Tibial nerve (tissue), 4 donors: Measurements from ENCODE around the gene PAK1IP1. TPM values are rescaled to one million over a fixed set of nuclear protein-coding genes. Genes with fewer than 3 reads are reported as not detected.
A peak's percentile ranks its signal among the peaks of the same experiment; 100 is the strongest.

ENCODE experiments used
- DNase-seq, 2 donors: peaks; one replicate each; pipeline ENCODE4 v3.0.0-alpha.2; 2019; ENCODE audit warnings: low spot score in 2 of 2
- H3K27ac ChIP-seq, 4 donors: fragments of 200-600 bp; sonication (generic) in 3 of 4; one replicate each; pipeline ENCODE4 v1.5.1; 2017 to 2019; ENCODE audit warnings: mild to moderate bottlenecking in 1 of 4
- H3K27me3 ChIP-seq, 2 donors: fragments of 200-600 bp; sonication (generic) in 1 of 2; one replicate each; pipeline versions ENCODE4 v1.5.1 to v1.6.0; 2017 to 2019
- H3K36me3 ChIP-seq, 3 donors: fragments of 200-600 bp; sonication (generic); one replicate each; pipeline ENCODE4 v1.5.1; 2018 to 2019
- H3K4me1 ChIP-seq, 4 donors: fragments of 200-600 bp; sonication (generic) in 3 of 4; one replicate each; pipeline ENCODE4 v1.5.1; 2017 to 2019
- H3K4me3 ChIP-seq, 4 donors: fragments of 200-600 bp; sonication (generic) in 3 of 4; one replicate each; pipeline ENCODE4 v1.5.1; 2017 to 2019; ENCODE audit warnings: mild to moderate bottlenecking in 1 of 4, moderate library complexity in 1 of 4
- H3K9me3 ChIP-seq, 4 donors: fragments of 200-600 bp; sonication (generic) in 3 of 4; one replicate each; pipeline ENCODE4 v1.5.1; 2017 to 2019
- CTCF ChIP-seq, 5 experiments: fragments of 200-600 bp in 3 of 5; fragments of 450-650 bp in 2 of 5; sonication (generic) in 3 of 5; IDR thresholded peaks; one replicate each; pipeline ENCODE4 v1.5.1; 2016 to 2019; ENCODE audit warnings: antibody characterized with exemption in 5 of 5, mild to moderate bottlenecking in 3 of 5, moderate library complexity in 2 of 5
- EP300 ChIP-seq, 2 donors: sonication (generic); formaldehyde crosslinking; IDR thresholded peaks; one replicate each; pipeline ENCODE4 v1.6.1; 2017; ENCODE audit warnings: antibody characterized with exemption in 2 of 2, mild to moderate bottlenecking in 1 of 2
- POLR2A ChIP-seq, 2 donors: fragments of 450-650 bp; IDR thresholded peaks; one replicate each; pipeline ENCODE4 v1.6.1; 2017; ENCODE audit warnings: antibody characterized with exemption in 2 of 2, mild to moderate bottlenecking in 2 of 2, moderate library complexity in 2 of 2
- WGBS, 2 donors: methylation state at CpG; one replicate each; pipeline ENCODE4 v1.1.5; 2018; 5-methylcytosine and 5-hydroxymethylcytosine counted together
- total RNA-seq, 4 donors: library from RNA; depleted of rRNA; stranded (reverse); fragments of >200 nt; gene quantifications; one replicate each; pipeline ENCODE4 v1.1.0, GENCODE V29; 2016

The PAK1IP1 gene
- total RNA-seq, 4 donors from 2014 or later: 6.5 to 21.0 (median 10.3) TPM

GRCh38 chr6:10742251-10742650 is 47.5 kb downstream of the PAK1IP1 start:
- H3K27me3 ChIP-seq: no peaks in the 10 kb centered on the region
- H3K4me1 ChIP-seq: peaks cover 0 to 7% (median 3%) of the 10 kb centered on the region in 4 donors
- no peak overlapping the region for H3K4me3 ChIP-seq
- TF ChIP-seq EP300 (IDR thresholded peaks at IDR 0.05) (no peak), POLR2A (IDR thresholded peaks at IDR 0.05) (no peak), CTCF (IDR thresholded peaks at IDR 0.05) (no peak)
- no peaks in the 10 kb centered on the region for H3K9me3 ChIP-seq
- WGBS, 2 donors: 87 to 89% methylated on average over 12 of the region's 12 CpGs
- H3K36me3 ChIP-seq: peaks cover 0 to 34% (median 0%) of the 10 kb centered on the region in 3 donors
- DNase-seq: no peak
- no peak overlapping the region for H3K27ac ChIP-seq

GRCh38 chr6:10743515-10743914 is 48.7 kb downstream of the PAK1IP1 start:
- H3K4me3 ChIP-seq: no peak overlapping the region
- H3K4me1 ChIP-seq: peaks cover under 1 to 12% (median 8%) of the 10 kb centered on the region in 4 donors
- no peaks in the 10 kb centered on the region for H3K9me3 ChIP-seq
- no peak for DNase-seq
- no peaks in the 10 kb centered on the region for H3K27me3 ChIP-seq
- TF ChIP-seq CTCF (IDR thresholded peaks at IDR 0.05): no peak
- no peak for TF ChIP-seq EP300 (IDR thresholded peaks at IDR 0.05)
- TF ChIP-seq POLR2A (IDR thresholded peaks at IDR 0.05): no peak
- no peak overlapping the region for H3K27ac ChIP-seq
- 85 to 88% methylated on average over 6 of the region's 6 CpGs for WGBS, 2 donors
- H3K36me3 ChIP-seq: peaks cover 0 to 34% (median 0%) of the 10 kb centered on the region in 3 donors

DNA sequence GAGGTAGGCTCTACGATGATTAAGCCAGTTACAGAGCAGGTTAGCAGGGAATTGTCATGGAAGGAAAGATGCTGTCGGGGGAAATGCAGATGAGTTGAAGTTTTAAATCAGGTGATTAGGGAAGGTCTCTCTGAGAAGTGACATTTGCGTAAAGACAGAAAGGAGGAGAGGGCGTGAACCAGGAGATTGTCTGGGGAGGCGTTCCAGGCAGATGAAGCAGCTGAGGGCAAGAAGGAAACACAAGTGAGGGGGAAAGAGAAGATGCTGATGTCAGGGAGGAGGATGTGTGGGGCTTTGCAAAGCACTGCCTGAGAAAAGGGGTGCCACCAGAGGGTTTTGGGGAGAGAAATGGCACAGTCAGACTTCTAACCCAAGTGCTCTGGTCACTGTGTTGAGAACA is 50.3 kb downstream of the PAK1IP1 start:
- no peak for DNase-seq
- TF ChIP-seq CTCF (IDR thresholded peaks at IDR 0.05): no peak
- TF ChIP-seq EP300 (IDR thresholded peaks at IDR 0.05): no peak
- TF ChIP-seq POLR2A (IDR thresholded peaks at IDR 0.05): no peak

DNA sequence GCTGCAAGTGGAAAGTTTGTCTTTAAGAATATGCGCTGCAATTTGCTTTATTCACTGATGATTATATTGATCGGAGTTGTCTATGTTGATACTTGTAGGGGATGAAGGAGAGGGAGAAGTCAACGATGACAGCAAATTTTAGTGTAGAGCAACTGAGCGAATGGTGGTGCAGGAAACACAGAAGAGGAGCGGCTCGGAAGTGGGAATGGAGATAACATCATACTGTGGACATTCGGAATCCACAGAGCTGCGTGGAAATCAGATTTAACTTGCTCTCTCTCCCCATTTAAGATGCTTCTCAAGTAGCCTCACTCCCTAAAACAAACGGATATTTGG is 52.1 kb downstream of the PAK1IP1 start:
- TF ChIP-seq POLR2A (IDR thresholded peaks at IDR 0.05) (no peak), EP300 (IDR thresholded peaks at IDR 0.05) (no peak), CTCF (IDR thresholded peaks at IDR 0.05) (no peak)
- no peaks in the 10 kb centered on the region for H3K27me3 ChIP-seq
- WGBS, 2 donors: 51 to 57% methylated on average over 9 of the region's 9 CpGs

More for the DNA sequence above, 50.3 kb downstream of the PAK1IP1 start:
- Histone ChIP-seq H3K9me3 (no peaks in the 10 kb centered on the region), H3K4me3 (no peak overlapping the region), H3K36me3 (peaks cover 0 to 31% (median 0%) of the 10 kb centered on the region in 3 donors), H3K4me1 (peaks cover 9 to 28% (median 23%) of the 10 kb centered on the region in 4 donors), H3K27me3 (no peaks in the 10 kb centered on the region), H3K27ac (no peak overlapping the region)
- 79 to 83% methylated on average over 5 of the region's 5 CpGs for WGBS, 2 donors

GRCh38 chr6:10747251-10747972 is 52.6 kb downstream of the PAK1IP1 start, which contains the start of gene TMEM14B:
Gene TMEM14B (plus strand): TSS chr6:10747805. CDS start chr6:10749246, 1,441 bp downstream.
- H3K27ac ChIP-seq: peak within 1 kb of the TSS; percentile 69 to 89 (median 84)
- TF ChIP-seq CTCF (IDR thresholded peaks at IDR 0.05) (peak in 1 of 5 experiments; percentile 41), POLR2A (IDR thresholded peaks at IDR 0.05) (peak in 1 of 2 donors; percentile 71), EP300 (IDR thresholded peaks at IDR 0.05) (peak; percentile 87 to 96)
- no peaks in the 10 kb centered on the region for H3K27me3 ChIP-seq
- WGBS, 2 donors: 2% methylated on average over 31 of the region's 52 CpGs
- H3K36me3 ChIP-seq: peaks cover 0 to 41% (median 0%) of the 10 kb centered on the region in 3 donors
- peak; percentile 99 for DNase-seq
- H3K9me3 ChIP-seq: no peaks in the 10 kb centered on the region
- H3K4me1 ChIP-seq: peaks cover 9 to 36% (median 24%) of the 10 kb centered on the region in 4 donors
- peak within 1 kb of the TSS; percentile 64 to 76 (median 74) for H3K4me3 ChIP-seq

More for the DNA sequence above, 52.1 kb downstream of the PAK1IP1 start:
- H3K4me3 ChIP-seq: peak overlapping the region; percentile 64 to 76 (median 74)
- no peaks in the 10 kb centered on the region for H3K9me3 ChIP-seq
- H3K36me3 ChIP-seq: peaks cover 0 to 42% (median 0%) of the 10 kb centered on the region in 3 donors
- H3K27ac ChIP-seq: peak overlapping the region in 3 of 4 donors; percentile 80 to 89 (median 88)
- H3K4me1 ChIP-seq: peaks cover 9 to 36% (median 24%) of the 10 kb centered on the region in 4 donors
- no peak for DNase-seq
